CD4-positive, CD25-positive, alpha-beta regulatory T cell (primary cell): ENCODE measurements around the gene MMP14. TPM values are rescaled to one million over a fixed set of nuclear protein-coding genes. Genes with fewer than 3 reads are reported as not detected.
A peak's percentile ranks its signal among the peaks of the same experiment; 100 is the strongest.

Source experiments
- ATAC-seq, 2 donors: fragments of 150-1000 bp; cut with Tn5 transposase; one replicate each; pipeline ENCODE4 v1.10.0; 2021; ENCODE audit warnings: low read depth in 2 of 2, moderate number of reproducible peaks in 2 of 2, moderate library complexity in 1 of 2
- DNase-seq, 3 donors: peaks; one replicate each; pipeline versions ENCODE4 v3.0.0 to v3.0.0-alpha.2; 2012 to 2022; ENCODE audit warnings: mixed read lengths in 1 of 3
- H3K27ac ChIP-seq: one replicate; pipeline ENCODE4 v1.7.0; 2013; ENCODE audit warnings: mild to moderate bottlenecking, low read length; ENCODE audit not compliant: insufficient read depth, poor library complexity, severe bottlenecking
- H3K27me3 ChIP-seq: one replicate; pipeline ENCODE4 v1.7.0; 2013; ENCODE audit warnings: low read length; ENCODE audit not compliant: control insufficient read depth, insufficient read depth
- H3K36me3 ChIP-seq: one replicate; pipeline ENCODE4 v1.7.0; 2013; ENCODE audit warnings: mild to moderate bottlenecking, low read length, moderate library complexity; ENCODE audit not compliant: control insufficient read depth, insufficient read depth
- H3K4me1 ChIP-seq: 2 replicates; pipeline ENCODE4 v1.7.0; 2013; ENCODE audit warnings: mild to moderate bottlenecking, low read length; ENCODE audit not compliant: insufficient read depth, control insufficient read depth, poor library complexity, severe bottlenecking
- H3K4me3 ChIP-seq: one replicate; pipeline ENCODE4 v1.7.0; 2013; ENCODE audit warnings: low read depth, mild to moderate bottlenecking, low read length, moderate library complexity
- H3K9me3 ChIP-seq, 2 experiments: 1 replicate in 1 of 2; 2 replicates in 1 of 2; pipeline ENCODE4 v1.7.0; 2013; ENCODE audit warnings: low read length in 2 of 2, mild to moderate bottlenecking in 1 of 2, moderate library complexity in 1 of 2; ENCODE audit not compliant: control insufficient read depth in 2 of 2
- H3K27ac Mint-ChIP-seq, 3 donors: one replicate each; pipeline ENCODE4 v1.8.0; 2020 to 2022; ENCODE audit warnings: mild to moderate bottlenecking in 3 of 3, mixed read lengths in 3 of 3, moderate library complexity in 2 of 3
- H3K27me3 Mint-ChIP-seq: one replicate; pipeline ENCODE4 v1.8.0; 2022; ENCODE audit warnings: mild to moderate bottlenecking, mixed read lengths
- H3K36me3 Mint-ChIP-seq: one replicate; pipeline ENCODE4 v1.8.0; 2020; ENCODE audit warnings: mixed read lengths
- H3K4me1 Mint-ChIP-seq, 4 donors: one replicate each; pipeline ENCODE4 v1.8.0; 2020 to 2022; ENCODE audit warnings: mixed read lengths in 4 of 4, mild to moderate bottlenecking in 1 of 4
- H3K4me3 Mint-ChIP-seq, 4 donors: one replicate each; pipeline ENCODE4 v1.8.0; 2020 to 2022; ENCODE audit warnings: mild to moderate bottlenecking in 4 of 4, mixed read lengths in 4 of 4, moderate library complexity in 3 of 4
- H3K9me3 Mint-ChIP-seq, 7 donors: one replicate each; pipeline ENCODE4 v1.8.0; 2020 to 2022; ENCODE audit warnings: mixed read lengths in 7 of 7, mild to moderate bottlenecking in 3 of 7, moderate library complexity in 2 of 7
- polyA plus RNA-seq, 4 donors: library from polyadenylated mRNA; unstranded; fragments of 300-500 nt; fragmentation: Illumina TruSeq; gene quantifications; one replicate each; pipeline ENCODE4 v1.2.3, GENCODE V29; 2021
- total RNA-seq: library from RNA; stranded (reverse); gene quantifications from one replicate; pipeline ENCODE4 v1.2.3, GENCODE V29; 2022

MMP14 gene
- total and polyA plus RNA-seq, 5 donors from 2014 or later: 1.0 TPM; not detected in 4

- Mint-ChIP-seq H3K4me3 (peak overlapping the region; percentile 91 to 98 (median 96)), H3K27me3 (no peaks in the 10 kb centered on the region), H3K4me1 (peaks cover 5 to 74% (median 38%) of the 10 kb centered on the region in 4 donors), H3K9me3 (peaks cover 0 to 1% (median 0%) of the 10 kb centered on the region in 7 donors), H3K27ac (peak overlapping the region; percentile 95 to 98 (median 97)), H3K36me3 (peaks cover 9% of the 10 kb centered on the region)
- H3K27me3 ChIP-seq: no peaks in the 10 kb centered on the region
- DNase-seq (peak; percentile 75 to 92 (median 75)), ATAC-seq (peak; percentile 68 to 69)
- H3K36me3 ChIP-seq: no peaks in the 10 kb centered on the region
- H3K27ac ChIP-seq: peak overlapping the region; percentile 85
- H3K9me3 ChIP-seq: no peaks in the 10 kb centered on the region
- H3K4me1 ChIP-seq: peaks cover 41% of the 10 kb centered on the region
- peak overlapping the region; percentile 91 for H3K4me3 ChIP-seq
Measured at GRCh38 chr14:22886500-22887259, 50.3 kb downstream of the MMP14 start.

- Mint-ChIP-seq H3K4me1 (peaks cover 5 to 73% (median 34%) of the 10 kb centered on the region in 4 donors), H3K4me3 (peak overlapping the region; percentile 91 to 98 (median 96)), H3K27ac (peak overlapping the region; percentile 95 to 98 (median 97)), H3K9me3 (peaks cover 0 to 1% (median 0%) of the 10 kb centered on the region in 7 donors), H3K27me3 (no peaks in the 10 kb centered on the region), H3K36me3 (peaks cover 13% of the 10 kb centered on the region)
- H3K27me3 ChIP-seq: no peaks in the 10 kb centered on the region
- peaks cover 41% of the 10 kb centered on the region for H3K4me1 ChIP-seq
- peak overlapping the region; percentile 85 for H3K27ac ChIP-seq
- H3K9me3 ChIP-seq: no peaks in the 10 kb centered on the region
- H3K36me3 ChIP-seq: no peaks in the 10 kb centered on the region
- peak; percentile 29 to 33 for ATAC-seq
- H3K4me3 ChIP-seq: peak overlapping the region; percentile 91
- DNase-seq: peak; percentile 33 to 84 (median 60)
Measured at GRCh38 chr14:22887260-22887989, 51.0 kb downstream of the MMP14 start.

GRCh38 chr14:22887990-22888378 is 51.6 kb downstream of the MMP14 start:
- no peaks in the 10 kb centered on the region for H3K36me3 ChIP-seq
- peaks cover 41% of the 10 kb centered on the region for H3K4me1 ChIP-seq
- H3K9me3 Mint-ChIP-seq: peaks cover 0 to 1% (median 0%) of the 10 kb centered on the region in 7 donors
- peak overlapping the region; percentile 85 for H3K27ac ChIP-seq
- DNase-seq: peak in 2 of 3 donors; percentile 44 to 45
- peak in 1 of 2 donors; percentile 15 for ATAC-seq
- H3K4me1 Mint-ChIP-seq: peaks cover 7 to 69% (median 34%) of the 10 kb centered on the region in 4 donors
- peaks cover 15% of the 10 kb centered on the region for H3K36me3 Mint-ChIP-seq
- H3K27ac Mint-ChIP-seq: peak overlapping the region; percentile 83 to 98 (median 97)
- no peaks in the 10 kb centered on the region for H3K27me3 Mint-ChIP-seq
- H3K9me3 ChIP-seq: no peaks in the 10 kb centered on the region
- no peaks in the 10 kb centered on the region for H3K27me3 ChIP-seq
- H3K4me3 ChIP-seq: peak overlapping the region; percentile 91
- peak overlapping the region; percentile 91 to 98 (median 96) for H3K4me3 Mint-ChIP-seq

GRCh38 chr14:22888662-22889061 is 52.3 kb downstream of the MMP14 start:
- DNase-seq: peak in 2 of 3 donors; percentile 46 to 83
- Histone ChIP-seq H3K27ac (peak overlapping the region; percentile 85), H3K4me3 (peak overlapping the region; percentile 91), H3K9me3 (no peaks in the 10 kb centered on the region), H3K36me3 (peaks cover 2% of the 10 kb centered on the region), H3K27me3 (no peaks in the 10 kb centered on the region), H3K4me1 (peaks cover 41% of the 10 kb centered on the region)
- peak overlapping the region; percentile 83 to 98 (median 97) for H3K27ac Mint-ChIP-seq
- H3K36me3 Mint-ChIP-seq: peaks cover 20% of the 10 kb centered on the region
- H3K4me1 Mint-ChIP-seq: peaks cover 11 to 63% (median 33%) of the 10 kb centered on the region in 4 donors
- peaks cover 0 to 1% (median 0%) of the 10 kb centered on the region in 7 donors for H3K9me3 Mint-ChIP-seq
- ATAC-seq: no peak
- H3K4me3 Mint-ChIP-seq: peak overlapping the region; percentile 91 to 98 (median 96)
- H3K27me3 Mint-ChIP-seq: no peaks in the 10 kb centered on the region

DNA sequence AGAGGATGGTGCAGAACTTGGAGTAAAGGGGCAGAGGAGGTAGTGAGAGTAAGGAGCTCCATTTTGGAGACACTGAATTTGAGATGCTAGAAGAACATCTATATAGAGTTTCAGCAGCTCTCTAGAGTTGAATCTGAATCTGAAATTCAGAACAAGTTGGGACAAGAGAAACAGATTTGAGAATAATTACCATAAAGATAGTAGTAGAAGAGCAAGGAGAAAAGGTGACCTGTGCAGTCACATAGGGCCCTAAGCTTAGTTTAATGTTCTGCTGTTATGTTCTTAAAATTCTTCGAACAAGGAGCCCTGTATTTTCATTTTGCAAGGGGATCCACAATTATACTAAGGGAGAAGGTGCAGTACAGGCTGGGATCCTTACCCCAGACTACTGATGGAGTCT is 54.0 kb downstream of the MMP14 start:
- peak overlapping the region; percentile 0 to 67 (median 60) for H3K27ac Mint-ChIP-seq

GRCh38 chr14:22892488-22892887 is 56.1 kb downstream of the MMP14 start:
- Histone ChIP-seq H3K4me1 (peaks cover 24% of the 10 kb centered on the region), H3K36me3 (peaks cover 3% of the 10 kb centered on the region), H3K27me3 (no peaks in the 10 kb centered on the region), H3K27ac (no peak overlapping the region), H3K9me3 (no peaks in the 10 kb centered on the region), H3K4me3 (no peak overlapping the region)
- DNase-seq: no peak
- H3K36me3 Mint-ChIP-seq: peaks cover 23% of the 10 kb centered on the region
- peak overlapping the region in 1 of 3 donors; percentile 55 for H3K27ac Mint-ChIP-seq
- no peaks in the 10 kb centered on the region for H3K27me3 Mint-ChIP-seq
- no peak overlapping the region for H3K4me3 Mint-ChIP-seq
- H3K4me1 Mint-ChIP-seq: peaks cover 6 to 32% (median 21%) of the 10 kb centered on the region in 4 donors
- H3K9me3 Mint-ChIP-seq: no peaks in the 10 kb centered on the region
- ATAC-seq: no peak

More for the DNA sequence above, 54.0 kb downstream of the MMP14 start:
- H3K27ac ChIP-seq: no peak overlapping the region
- no peaks in the 10 kb centered on the region for H3K9me3 ChIP-seq
- H3K4me1 Mint-ChIP-seq: peaks cover 11 to 48% (median 29%) of the 10 kb centered on the region in 4 donors
- H3K4me3 ChIP-seq: no peak overlapping the region
- H3K4me1 ChIP-seq: peaks cover 41% of the 10 kb centered on the region
- DNase-seq: no peak
- no peak for ATAC-seq
- peaks cover 23% of the 10 kb centered on the region for H3K36me3 Mint-ChIP-seq
- H3K36me3 ChIP-seq: peaks cover 3% of the 10 kb centered on the region
- no peaks in the 10 kb centered on the region for H3K27me3 Mint-ChIP-seq
- H3K9me3 Mint-ChIP-seq: peaks cover 0 to 1% (median 0%) of the 10 kb centered on the region in 7 donors
- peak overlapping the region in 2 of 4 donors; percentile 66 to 80 for H3K4me3 Mint-ChIP-seq
- no peaks in the 10 kb centered on the region for H3K27me3 ChIP-seq

- no peaks in the 10 kb centered on the region for H3K9me3 ChIP-seq
- no peaks in the 10 kb centered on the region for H3K27me3 ChIP-seq
- no peak overlapping the region for H3K27ac ChIP-seq
- peaks cover 12% of the 10 kb centered on the region for H3K4me1 ChIP-seq
- H3K4me3 ChIP-seq: no peak overlapping the region
- H3K27me3 Mint-ChIP-seq: no peaks in the 10 kb centered on the region
- peaks cover 3% of the 10 kb centered on the region for H3K36me3 ChIP-seq
- H3K9me3 Mint-ChIP-seq: no peaks in the 10 kb centered on the region
- peaks cover 23% of the 10 kb centered on the region for H3K36me3 Mint-ChIP-seq
- H3K4me1 Mint-ChIP-seq: peaks cover 10 to 23% (median 12%) of the 10 kb centered on the region in 4 donors
- no peak overlapping the region for H3K4me3 Mint-ChIP-seq
- ATAC-seq (no peak), DNase-seq (no peak)
- no peak overlapping the region for H3K27ac Mint-ChIP-seq
Measured at GRCh38 chr14:22893706-22894105, 57.3 kb downstream of the MMP14 start.
